CD4-positive, alpha-beta memory T cell (primary cell): ENCODE results near the gene ZBBX. TPM values are rescaled to one million over a fixed set of nuclear protein-coding genes. Genes with fewer than 3 reads are reported as not detected.

Source experiments
- CTCF ChIA-PET: fragments of 350-600 bp; sonication (Branson Sonifier 250); formaldehyde crosslinking; loops from one replicate; lab custom pipeline; 2021; ENCODE audit warnings: inconsistent platforms; ENCODE audit not compliant: partially characterized antibody; lab: Charles Lee
- POLR2A ChIA-PET: fragments of 350-600 bp; sonication (Branson Sonifier 250); formaldehyde crosslinking; loops from one replicate; lab custom pipeline; 2021; ENCODE audit not compliant: partially characterized antibody; lab: Charles Lee
- DNase-seq, 5 donors: peaks; one replicate each; pipeline versions ENCODE4 v3.0.0 to v3.0.0-alpha.2; 2020 to 2022; ENCODE audit warnings: mixed read lengths in 1 of 5
- H3K27ac ChIP-seq: one replicate; pipeline ENCODE4 v1.7.0; 2013; ENCODE audit warnings: low read depth, low read length
- H3K27me3 ChIP-seq: 2 replicates; pipeline ENCODE4 v1.7.0; 2013; ENCODE audit warnings: mild to moderate bottlenecking, low read length, moderate library complexity; ENCODE audit not compliant: insufficient read depth
- H3K36me3 ChIP-seq: 2 replicates; pipeline ENCODE4 v1.7.0; 2013; ENCODE audit warnings: mild to moderate bottlenecking, low read length, moderate library complexity; ENCODE audit not compliant: insufficient read depth
- H3K4me1 ChIP-seq: 2 replicates; pipeline ENCODE4 v1.7.0; 2013; ENCODE audit warnings: mild to moderate bottlenecking, low read length, moderate library complexity; ENCODE audit not compliant: insufficient read depth
- H3K4me3 ChIP-seq, 2 donors: one replicate each; pipeline ENCODE4 v1.7.0; 2013; ENCODE audit warnings: low read length in 2 of 2, mild to moderate bottlenecking in 1 of 2
- H3K9me3 ChIP-seq, 2 donors: one replicate each; pipeline ENCODE4 v1.7.0; 2013; ENCODE audit warnings: low read length in 2 of 2, control low read depth in 1 of 2; ENCODE audit not compliant: control insufficient read depth in 1 of 2
- H3K27ac Mint-ChIP-seq, 7 donors: one replicate each; pipeline ENCODE4 v1.8.0; 2020 to 2021; ENCODE audit warnings: mixed read lengths in 7 of 7, mild to moderate bottlenecking in 6 of 7, inconsistent platforms in 3 of 7, moderate library complexity in 3 of 7
- H3K27me3 Mint-ChIP-seq, 2 donors: one replicate each; pipeline ENCODE4 v1.8.0; 2020 to 2021; ENCODE audit warnings: mixed read lengths in 2 of 2
- H3K36me3 Mint-ChIP-seq, 2 donors: one replicate each; pipeline ENCODE4 v1.8.0; 2020 to 2021; ENCODE audit warnings: mixed read lengths in 2 of 2, inconsistent platforms in 1 of 2, mild to moderate bottlenecking in 1 of 2
- H3K4me1 Mint-ChIP-seq, 4 donors: one replicate each; pipeline ENCODE4 v1.8.0; 2020 to 2021; ENCODE audit warnings: mixed read lengths in 4 of 4, mild to moderate bottlenecking in 1 of 4
- H3K4me3 Mint-ChIP-seq, 8 donors: one replicate each; pipeline ENCODE4 v1.8.0; 2020 to 2021; ENCODE audit warnings: mixed read lengths in 8 of 8, mild to moderate bottlenecking in 7 of 8, moderate library complexity in 6 of 8, inconsistent platforms in 3 of 8
- H3K9me3 Mint-ChIP-seq, 8 donors: one replicate each; pipeline ENCODE4 v1.8.0; 2020 to 2021; ENCODE audit warnings: mixed read lengths in 8 of 8, mild to moderate bottlenecking in 5 of 8, inconsistent platforms in 3 of 8, moderate library complexity in 1 of 8
- intact Hi-C: fragments of 100-400 bp; cut with micrococcal nuclease; formaldehyde crosslinking; loops from one replicate; pipeline ENCODE4 v1.15.1; 2023
- polyA plus RNA-seq, 2 donors: library from polyadenylated mRNA; unstranded; fragments of 300-500 nt; fragmentation: Illumina TruSeq; gene quantifications; one replicate each; pipeline ENCODE4 v1.2.3, GENCODE V29; 2021
- total RNA-seq, 2 experiments: library from RNA; stranded (reverse); gene quantifications; one replicate each; pipeline ENCODE4 v1.2.3, GENCODE V29; 2021

Gene ZBBX
- total and polyA plus RNA-seq, 4 experiments from 2014 or later: not detected

- H3K4me1 Mint-ChIP-seq: peaks cover 0 to 1% (median 0%) of the 10 kb centered on the region in 4 donors
- no peaks in the 10 kb centered on the region for H3K4me1 ChIP-seq
- intact Hi-C loops: no loop called here
- no peak for DNase-seq
- POLR2A ChIA-PET: no interaction called here
- no peak overlapping the region for H3K27ac Mint-ChIP-seq
- H3K36me3 Mint-ChIP-seq: no peaks in the 10 kb centered on the region
- no peak overlapping the region for H3K4me3 Mint-ChIP-seq
- H3K36me3 ChIP-seq: no peaks in the 10 kb centered on the region
- no peaks in the 10 kb centered on the region for H3K27me3 ChIP-seq
- peaks cover 0 to 6% (median 2%) of the 10 kb centered on the region in 8 donors for H3K9me3 Mint-ChIP-seq
- no peak overlapping the region for H3K27ac ChIP-seq
- no peak overlapping the region for H3K4me3 ChIP-seq
- H3K9me3 ChIP-seq: no peaks in the 10 kb centered on the region
- H3K27me3 Mint-ChIP-seq: no peaks in the 10 kb centered on the region
- CTCF ChIA-PET: no interaction called here
Measured at GRCh38 chr3:167355446-167355845, 24.7 kb downstream of the ZBBX start.

DNA sequence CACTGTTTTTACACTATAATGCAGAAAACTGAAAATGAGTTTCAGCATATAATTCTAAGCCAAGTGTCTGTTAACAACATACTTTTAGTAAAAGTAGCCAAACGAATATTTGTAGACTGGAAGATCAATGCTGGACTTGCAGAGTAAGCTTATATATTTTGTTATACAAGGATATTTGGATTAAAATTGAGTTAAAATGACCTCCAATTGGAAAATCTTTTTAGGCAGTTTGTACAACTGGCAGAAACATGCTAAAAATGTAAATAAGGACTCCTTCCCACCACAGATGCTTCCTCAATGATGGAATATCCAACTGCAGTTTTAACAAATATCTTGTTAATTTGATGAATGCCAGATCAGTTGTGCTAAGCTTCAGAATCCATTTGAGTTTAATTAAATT is 25.3 kb downstream of the ZBBX start:
- no peaks in the 10 kb centered on the region for H3K9me3 ChIP-seq
- Mint-ChIP-seq H3K27me3 (no peaks in the 10 kb centered on the region), H3K4me1 (peaks cover 0 to 1% (median 0%) of the 10 kb centered on the region in 4 donors), H3K9me3 (peaks cover 0 to 6% (median 2%) of the 10 kb centered on the region in 8 donors), H3K27ac (no peak overlapping the region), H3K4me3 (no peak overlapping the region), H3K36me3 (no peaks in the 10 kb centered on the region)
- no peaks in the 10 kb centered on the region for H3K27me3 ChIP-seq
- intact Hi-C loops: no loop called here
- H3K4me3 ChIP-seq: no peak overlapping the region
- H3K27ac ChIP-seq: no peak overlapping the region
- no peak for DNase-seq
- ChIA-PET CTCF (no interaction called here), POLR2A (no interaction called here)
- no peaks in the 10 kb centered on the region for H3K36me3 ChIP-seq
- no peaks in the 10 kb centered on the region for H3K4me1 ChIP-seq

DNA sequence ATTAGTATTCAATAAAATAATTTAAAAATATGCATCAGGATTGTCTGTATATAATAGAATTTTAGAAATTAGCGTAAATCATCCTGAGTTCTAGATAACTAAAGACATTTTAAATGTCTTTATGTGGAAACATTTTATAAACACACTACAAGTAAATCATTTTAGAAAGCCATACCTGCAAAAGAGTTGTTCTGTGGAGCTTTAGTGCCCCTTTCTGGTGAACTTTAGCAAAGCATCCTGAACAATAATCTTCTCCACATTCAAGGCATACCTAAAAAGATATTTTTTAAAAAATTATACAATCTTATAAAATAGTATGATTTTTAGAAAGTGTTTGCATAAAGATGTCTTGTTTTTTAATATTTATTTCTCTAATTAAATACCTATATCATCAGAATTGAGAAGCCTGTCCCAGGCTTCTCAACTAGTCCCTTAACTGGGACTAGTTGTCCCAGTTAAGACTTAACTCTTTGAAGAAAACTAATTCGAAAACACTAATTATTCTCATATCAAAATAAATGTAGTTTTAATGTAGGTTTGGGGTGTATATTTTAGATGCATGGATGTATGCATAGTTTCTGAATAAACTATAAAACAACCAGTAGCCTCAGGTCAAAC is 29.7 kb downstream of the ZBBX start:
- no peak overlapping the region for H3K27ac ChIP-seq
- H3K9me3 ChIP-seq: no peaks in the 10 kb centered on the region
- Mint-ChIP-seq H3K4me1 (peaks cover 0 to 1% (median 0%) of the 10 kb centered on the region in 4 donors), H3K9me3 (peaks cover 0 to 4% (median 0%) of the 10 kb centered on the region in 8 donors), H3K27me3 (peaks cover 0 to 4% of the 10 kb centered on the region in 2 donors), H3K27ac (no peak overlapping the region), H3K4me3 (no peak overlapping the region), H3K36me3 (no peaks in the 10 kb centered on the region)
- CTCF ChIA-PET: interaction anchor here (1.5 kb wide), 1 partner anchor 30 kb away, joined by 4 read pairs; the partner anchor contains the start of gene ZBBX
- no peaks in the 10 kb centered on the region for H3K36me3 ChIP-seq
- DNase-seq: no peak
- POLR2A ChIA-PET: no interaction called here
- H3K4me3 ChIP-seq: no peak overlapping the region
- intact Hi-C loops: no loop called here
- H3K27me3 ChIP-seq: no peaks in the 10 kb centered on the region
- no peaks in the 10 kb centered on the region for H3K4me1 ChIP-seq

DNA sequence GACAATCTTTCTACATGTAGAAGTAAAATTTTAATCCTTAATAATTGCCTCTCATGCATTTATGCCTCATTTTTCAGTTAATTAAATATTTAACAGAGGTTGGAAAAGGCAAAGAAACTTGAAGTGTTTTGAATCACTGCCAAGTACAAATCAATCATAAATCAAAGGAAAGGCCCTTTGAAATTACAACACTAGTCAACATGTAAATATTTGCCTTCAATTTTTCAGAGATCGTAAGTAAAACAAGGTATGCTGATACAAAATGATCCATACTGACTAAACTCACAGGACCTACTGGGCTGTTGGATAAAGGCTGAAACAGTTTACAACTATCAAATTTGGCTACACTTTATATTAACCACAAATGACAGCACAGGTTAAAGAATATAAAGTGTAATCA is 33.9 kb downstream of the ZBBX start:
- Mint-ChIP-seq H3K27me3 (peaks cover 2 to 4% of the 10 kb centered on the region in 2 donors), H3K4me3 (no peak overlapping the region), H3K4me1 (peaks cover 0 to 1% (median 0%) of the 10 kb centered on the region in 4 donors), H3K9me3 (peaks cover 0 to 4% (median 0%) of the 10 kb centered on the region in 8 donors), H3K27ac (no peak overlapping the region), H3K36me3 (no peaks in the 10 kb centered on the region)
- Histone ChIP-seq H3K9me3 (no peaks in the 10 kb centered on the region), H3K27ac (no peak overlapping the region), H3K36me3 (no peaks in the 10 kb centered on the region), H3K27me3 (no peaks in the 10 kb centered on the region), H3K4me1 (no peaks in the 10 kb centered on the region), H3K4me3 (no peak overlapping the region)
- POLR2A ChIA-PET: no interaction called here
- DNase-seq: no peak
- intact Hi-C loops: no loop called here
- CTCF ChIA-PET: no interaction called here

- no peak overlapping the region for H3K4me3 ChIP-seq
- DNase-seq: no peak
- intact Hi-C loops: no loop called here
- H3K36me3 Mint-ChIP-seq: no peaks in the 10 kb centered on the region
- H3K27me3 Mint-ChIP-seq: no peaks in the 10 kb centered on the region
- H3K4me1 ChIP-seq: no peaks in the 10 kb centered on the region
- H3K27ac Mint-ChIP-seq: no peak overlapping the region
- no peaks in the 10 kb centered on the region for H3K27me3 ChIP-seq
- H3K4me3 Mint-ChIP-seq: no peak overlapping the region
- ChIA-PET CTCF (no interaction called here), POLR2A (no interaction called here)
- H3K36me3 ChIP-seq: no peaks in the 10 kb centered on the region
- no peaks in the 10 kb centered on the region for H3K9me3 ChIP-seq
- H3K4me1 Mint-ChIP-seq: no peaks in the 10 kb centered on the region
- H3K27ac ChIP-seq: no peak overlapping the region
- H3K9me3 Mint-ChIP-seq: peaks cover 0 to 3% (median 0%) of the 10 kb centered on the region in 8 donors
Measured at GRCh38 chr3:167330993-167331785, 48.9 kb downstream of the ZBBX start.

GRCh38 chr3:167323572-167323971 is 56.5 kb downstream of the ZBBX start:
- DNase-seq: no peak
- no peaks in the 10 kb centered on the region for H3K27me3 ChIP-seq
- ChIA-PET CTCF (no interaction called here), POLR2A (no interaction called here)
- intact Hi-C loops: no loop called here
- H3K4me1 Mint-ChIP-seq: no peaks in the 10 kb centered on the region
- peaks cover 0 to 3% (median 0%) of the 10 kb centered on the region in 8 donors for H3K9me3 Mint-ChIP-seq
- H3K27me3 Mint-ChIP-seq: peaks cover 0 to 2% of the 10 kb centered on the region in 2 donors
- no peak overlapping the region for H3K27ac Mint-ChIP-seq
- no peaks in the 10 kb centered on the region for H3K9me3 ChIP-seq
- H3K4me3 Mint-ChIP-seq: no peak overlapping the region
- no peaks in the 10 kb centered on the region for H3K4me1 ChIP-seq
- no peak overlapping the region for H3K27ac ChIP-seq
- H3K4me3 ChIP-seq: no peak overlapping the region
- no peaks in the 10 kb centered on the region for H3K36me3 ChIP-seq
- H3K36me3 Mint-ChIP-seq: no peaks in the 10 kb centered on the region

DNA sequence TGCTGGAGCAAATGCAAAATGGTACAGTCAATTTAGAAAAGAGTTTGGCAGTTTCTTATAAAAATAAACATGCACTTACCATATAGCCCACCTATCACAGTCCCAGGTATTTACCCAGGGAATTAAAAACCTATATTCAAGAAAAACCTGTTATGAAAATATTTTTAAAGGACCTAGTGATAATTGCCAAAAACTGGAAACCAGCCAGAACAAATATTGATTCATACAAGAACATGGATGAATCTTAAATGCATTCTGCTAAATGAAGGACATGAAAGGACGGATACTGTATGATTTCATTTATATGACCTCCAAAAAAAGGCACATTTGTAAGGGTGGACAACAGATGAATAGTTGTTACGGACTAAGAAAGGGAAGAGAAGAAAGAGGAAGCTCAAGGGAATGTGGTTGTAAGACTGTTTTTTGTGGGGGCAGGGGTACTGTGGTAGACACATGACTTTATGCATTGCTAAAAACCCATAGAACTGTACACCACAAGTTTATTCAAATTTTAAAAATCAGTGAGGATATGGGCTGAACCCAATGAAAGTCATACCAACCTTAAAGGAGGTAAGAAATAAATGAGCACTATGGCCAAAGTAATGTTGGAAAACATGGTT is 61.0 kb downstream of the ZBBX start:
- Mint-ChIP-seq H3K4me3 (no peak overlapping the region), H3K9me3 (peaks cover 0 to 2% (median 0%) of the 10 kb centered on the region in 8 donors), H3K36me3 (no peaks in the 10 kb centered on the region), H3K27ac (no peak overlapping the region), H3K27me3 (peaks cover 0 to 2% of the 10 kb centered on the region in 2 donors), H3K4me1 (no peaks in the 10 kb centered on the region)
- ChIA-PET CTCF (no interaction called here), POLR2A (no interaction called here)
- no peaks in the 10 kb centered on the region for H3K36me3 ChIP-seq
- DNase-seq: no peak
- H3K9me3 ChIP-seq: no peaks in the 10 kb centered on the region
- no peak overlapping the region for H3K27ac ChIP-seq
- no peaks in the 10 kb centered on the region for H3K27me3 ChIP-seq
- H3K4me1 ChIP-seq: no peaks in the 10 kb centered on the region
- intact Hi-C loops: no loop called here
- no peak overlapping the region for H3K4me3 ChIP-seq
